Measurements from ENCODE around the gene TLCD3A. TPM values are rescaled to one million over a fixed set of nuclear protein-coding genes. Genes with fewer than 3 reads are reported as not detected.

TLCD3A gene
- total and polyA plus RNA-seq, 9 of the 15 experiments (the other 6 are each of a cell fraction or from before 2014, with no cell fraction given) = 1.3 to 13.5 (median 7.3) TPM

GRCh38 chr17:725084-725483 lies 7.3 kb upstream of the TLCD3A start:
- CTCF ChIA-PET (ENCODE audit: low intra/inter-chr PET ratio) = no interaction called here
- FAIRE-seq (no peak), DNase-seq (ENCODE audit: extremely low read depth in 1 of 4, low spot score in 3 of 4) (no peak), ATAC-seq (no peak)
- Histone ChIP-seq H3K9me3 (replicated peaks; ENCODE audit: control insufficient read depth, insufficient read depth, low read depth, low read length) (no peaks in the 10 kb centered on the region), H3K9me1 (ENCODE audit: control insufficient read depth, insufficient read depth, low read length) (no peaks in the 10 kb centered on the region), H3K9ac (ENCODE audit: insufficient read depth in 1 of 2, low read depth in 2 of 2, low read length in 2 of 2) (no peak overlapping the region), H2AFZ (ENCODE audit: low read depth, low read length) (no peak overlapping the region), H3K36me3 (ENCODE audit: control insufficient read depth, insufficient read depth, low read length) (no peaks in the 10 kb centered on the region), H3K79me2 (ENCODE audit: control insufficient read depth, insufficient read depth, low read length) (no peaks in the 10 kb centered on the region), H3K4me1 (replicated peaks in 1 of 2; ENCODE audit: control insufficient read depth in 2 of 2, insufficient read depth in 2 of 2, low read length in 2 of 2) (no peaks in the 10 kb centered on the region; a peak in 2 of 5 replicates), H3K27me3 (ENCODE audit: control insufficient read depth in 2 of 2, insufficient read depth in 2 of 2, low read length in 2 of 2) (no peaks in the 10 kb centered on the region), H4K20me1 (replicated peaks; ENCODE audit: control insufficient read depth, insufficient read depth, low read length) (no peaks in the 10 kb centered on the region), H3K27ac (ENCODE audit: extremely low read depth, low read depth, low read length) (no peak overlapping the region), H3K4me2 (ENCODE audit: insufficient read depth, low read length) (no peak overlapping the region), H3K4me3 (no peak overlapping the region)
- in situ Hi-C loops (cut with MboI) = no loop called here
- WGBS (ENCODE audit: insufficient coverage, low coverage, missing lambda C conversion rate) = 80% methylated on average over 12 of the region's 14 CpGs
- BruUV-seq (replicated peaks) = no TSS peak
- TF ChIP-seq HLTF (IDR thresholded peaks at IDR 0.05) = no peak
- intact Hi-C loops (cut with micrococcal nuclease) = no loop called here
- POLR2A ChIA-PET = no interaction called here

DNA sequence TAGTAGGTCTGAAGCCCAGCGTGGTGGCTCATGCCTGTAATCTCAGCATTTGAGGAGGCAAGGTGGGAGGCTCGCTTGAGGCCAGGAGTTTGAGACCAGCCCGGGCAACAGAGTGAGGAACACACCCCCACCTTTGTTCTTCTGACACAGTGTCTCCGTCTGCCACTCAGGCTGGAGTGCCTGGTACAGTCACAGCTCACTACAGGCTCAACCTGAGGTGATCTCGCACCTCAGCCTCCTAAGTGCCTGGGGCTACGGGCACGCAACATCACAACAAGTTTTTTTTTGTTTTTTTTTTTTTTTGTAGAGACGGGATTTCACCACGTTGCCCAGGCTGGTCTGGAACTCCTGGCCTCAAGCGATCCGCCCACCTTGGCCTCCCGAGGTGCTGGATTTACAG lies 6.7 kb upstream of the TLCD3A start:
- Histone ChIP-seq H3K4me3 (no peak overlapping the region), H3K36me3 (ENCODE audit: control insufficient read depth, insufficient read depth, low read length) (no peaks in the 10 kb centered on the region), H2AFZ (ENCODE audit: low read depth, low read length) (no peak overlapping the region), H3K79me2 (ENCODE audit: control insufficient read depth, insufficient read depth, low read length) (no peaks in the 10 kb centered on the region), H3K4me2 (ENCODE audit: insufficient read depth, low read length) (no peak overlapping the region), H3K9ac (ENCODE audit: insufficient read depth in 1 of 2, low read depth in 2 of 2, low read length in 2 of 2) (no peak overlapping the region; a peak in 1 of 4 replicates), H3K4me1 (replicated peaks in 1 of 2; ENCODE audit: control insufficient read depth in 2 of 2, insufficient read depth in 2 of 2, low read length in 2 of 2) (no peaks in the 10 kb centered on the region; a peak in 2 of 5 replicates), H3K9me1 (ENCODE audit: control insufficient read depth, insufficient read depth, low read length) (no peaks in the 10 kb centered on the region), H3K27ac (ENCODE audit: extremely low read depth, low read depth, low read length) (no peak overlapping the region), H3K9me3 (replicated peaks; ENCODE audit: control insufficient read depth, insufficient read depth, low read depth, low read length) (no peaks in the 10 kb centered on the region), H3K27me3 (ENCODE audit: control insufficient read depth in 2 of 2, insufficient read depth in 2 of 2, low read length in 2 of 2) (no peaks in the 10 kb centered on the region), H4K20me1 (replicated peaks; ENCODE audit: control insufficient read depth, insufficient read depth, low read length) (no peaks in the 10 kb centered on the region)
- DNase-seq (ENCODE audit: extremely low read depth in 1 of 4, low spot score in 3 of 4) = no peak
- intact Hi-C loops (cut with micrococcal nuclease) = no loop called here
- ChIA-PET CTCF (ENCODE audit: low intra/inter-chr PET ratio) (no interaction called here), POLR2A (interaction anchor here (0.6 kb wide), 1 partner anchor 22 kb away, joined by 3 read pairs; no protein-coding TSS in a partner anchor)
- in situ Hi-C loops (cut with MboI) = no loop called here
- BruUV-seq (replicated peaks) = no TSS peak
- 70% methylated on average over 10 of the region's 12 CpGs for WGBS (ENCODE audit: insufficient coverage, low coverage, missing lambda C conversion rate)
- ATAC-seq = no peak
- FAIRE-seq = no peak
- TF ChIP-seq MYNN (IDR thresholded peaks at IDR 0.05) = no peak
- no peak for TF ChIP-seq MYNN (CRISPR knock-in tag; IDR thresholded peaks at IDR 0.05)
- TF ChIP-seq ASH1L (IDR thresholded peaks at IDR 0.05; ENCODE audit: borderline replicate concordance, low read depth, partially characterized antibody) = no peak
- TF ChIP-seq HMGN3 (IDR thresholded peaks at IDR 0.05; ENCODE audit: borderline replicate concordance, extremely low read depth, insufficient read length, low read depth, low read length) = no peak
- no peak for TF ChIP-seq CHD4 (IDR thresholded peaks at IDR 0.05; ENCODE audit: insufficient read depth, insufficient replicate concordance, low read depth, low read length, poor library complexity, severe bottlenecking)
- TF ChIP-seq NR1H2 (CRISPR knock-in tag; IDR thresholded peaks at IDR 0.05) = no peak
- no peak for TF ChIP-seq L3MBTL2 (IDR thresholded peaks at IDR 0.05)
- no peak for TF ChIP-seq ZNF76 (CRISPR knock-in tag; IDR thresholded peaks at IDR 0.05; ENCODE audit: borderline replicate concordance)
- no peak for TF ChIP-seq RBM34 (IDR thresholded peaks at IDR 0.05; ENCODE audit: borderline replicate concordance, insufficient read depth, low read length)
- TF ChIP-seq HDAC8 (tag; IDR thresholded peaks at IDR 0.05) = no peak
- TF ChIP-seq RBM17 (IDR thresholded peaks at IDR 0.05; ENCODE audit: borderline replicate concordance, low read depth, low read length) = no peak
- no peak for TF ChIP-seq ZNF146 (CRISPR knock-in tag; IDR thresholded peaks at IDR 0.05; ENCODE audit: unreplicated experiment)
- TF ChIP-seq KLF6 (CRISPR knock-in tag; IDR thresholded peaks at IDR 0.05; ENCODE audit: borderline replicate concordance) = no peak
- TF ChIP-seq, protein P1, sequence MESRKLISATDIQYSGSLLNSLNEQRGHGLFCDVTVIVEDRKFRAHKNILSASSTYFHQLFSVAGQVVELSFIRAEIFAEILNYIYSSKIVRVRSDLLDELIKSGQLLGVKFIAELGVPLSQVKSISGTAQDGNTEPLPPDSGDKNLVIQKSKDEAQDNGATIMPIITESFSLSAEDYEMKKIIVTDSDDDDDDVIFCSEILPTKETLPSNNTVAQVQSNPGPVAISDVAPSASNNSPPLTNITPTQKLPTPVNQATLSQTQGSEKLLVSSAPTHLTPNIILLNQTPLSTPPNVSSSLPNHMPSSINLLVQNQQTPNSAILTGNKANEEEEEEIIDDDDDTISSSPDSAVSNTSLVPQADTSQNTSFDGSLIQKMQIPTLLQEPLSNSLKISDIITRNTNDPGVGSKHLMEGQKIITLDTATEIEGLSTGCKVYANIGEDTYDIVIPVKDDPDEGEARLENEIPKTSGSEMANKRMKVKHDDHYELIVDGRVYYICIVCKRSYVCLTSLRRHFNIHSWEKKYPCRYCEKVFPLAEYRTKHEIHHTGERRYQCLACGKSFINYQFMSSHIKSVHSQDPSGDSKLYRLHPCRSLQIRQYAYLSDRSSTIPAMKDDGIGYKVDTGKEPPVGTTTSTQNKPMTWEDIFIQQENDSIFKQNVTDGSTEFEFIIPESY (CRISPR knock-in tag; IDR thresholded peaks at IDR 0.05) = no peak
- no peak for TF ChIP-seq PHB2 (IDR thresholded peaks at IDR 0.05; ENCODE audit: low read depth)

All from K562 (cell line).